GM18909 (cell line): ENCODE data around the gene ZDHHC3.
A peak's percentile ranks its signal among the peaks of the same experiment; 100 is the strongest.

ENCODE experiments used
- ATAC-seq: cut with Tn5 transposase; IDR thresholded peaks from one replicate; pipeline ENCODE4 v1.9.1; 2021; ENCODE audit warnings: mild to moderate bottlenecking; ENCODE audit not compliant: unreplicated experiment, poor library complexity

ZDHHC3 gene

GRCh38 chr3:44976002-44976815 lies at the start of gene ZDHHC3, which contains the start of gene EXOSC7:
ZDHHC3 (minus strand) TSS chr3:44976174; CDS start chr3:44959436, 16,738 bp downstream.
EXOSC7 (plus strand) TSS chr3:44976244; CDS start chr3:44976278, 34 bp downstream.
- ATAC-seq: peak; percentile 79

- no peak for ATAC-seq
Measured at GRCh38 chr3:45024542-45025255, 48.7 kb upstream of the ZDHHC3 start.

- no peak for ATAC-seq
Measured at GRCh38 chr3:45023675-45024074, 47.7 kb upstream of the ZDHHC3 start.

GRCh38 chr3:45021524-45022297 lies 45.7 kb upstream of the ZDHHC3 start:
- ATAC-seq: no peak

- no peak for ATAC-seq
Measured at GRCh38 chr3:45020534-45020933, 44.6 kb upstream of the ZDHHC3 start.

- ATAC-seq: no peak
Measured at GRCh38 chr3:45017821-45018220, 41.8 kb upstream of the ZDHHC3 start.

GRCh38 chr3:45016916-45017315 lies 40.9 kb upstream of the ZDHHC3 start:
- no peak for ATAC-seq

- ATAC-seq: no peak
Measured at GRCh38 chr3:45012577-45012976, 36.6 kb upstream of the ZDHHC3 start.

GRCh38 chr3:45011756-45012508 lies 36.0 kb upstream of the ZDHHC3 start:
- no peak for ATAC-seq

GRCh38 chr3:45010811-45011333 lies 34.9 kb upstream of the ZDHHC3 start:
- ATAC-seq: no peak

- ATAC-seq: no peak
Measured at GRCh38 chr3:45009868-45010267, 33.9 kb upstream of the ZDHHC3 start.

GRCh38 chr3:45008117-45008516 lies 32.1 kb upstream of the ZDHHC3 start:
- ATAC-seq: no peak

GRCh38 chr3:45007091-45007490 lies 31.1 kb upstream of the ZDHHC3 start:
- ATAC-seq: no peak

GRCh38 chr3:45003859-45004258 lies 27.9 kb upstream of the ZDHHC3 start:
- no peak for ATAC-seq

GRCh38 chr3:45003406-45003805 lies 27.4 kb upstream of the ZDHHC3 start:
- no peak for ATAC-seq

GRCh38 chr3:45002720-45003119 lies 26.7 kb upstream of the ZDHHC3 start:
- no peak for ATAC-seq

GRCh38 chr3:45002139-45002660 lies 26.2 kb upstream of the ZDHHC3 start:
- ATAC-seq: no peak

- no peak for ATAC-seq
Measured at GRCh38 chr3:45001738-45002137, 25.8 kb upstream of the ZDHHC3 start.

GRCh38 chr3:45000823-45001222 lies 24.8 kb upstream of the ZDHHC3 start:
- ATAC-seq: no peak

GRCh38 chr3:44999782-45000181 lies 23.8 kb upstream of the ZDHHC3 start:
- ATAC-seq: no peak
